DMS153 treated with DMSO at 0.1 percent for 48 hours (cell line): Measurements from ENCODE around the gene ITPR2.

ENCODE experiments used
- DNase-seq: peaks from one replicate; lab custom pipeline; 2025; ENCODE audit not compliant: unreplicated experiment; lab: John Stamatoyannopoulos, UW

ITPR2 gene

DNA sequence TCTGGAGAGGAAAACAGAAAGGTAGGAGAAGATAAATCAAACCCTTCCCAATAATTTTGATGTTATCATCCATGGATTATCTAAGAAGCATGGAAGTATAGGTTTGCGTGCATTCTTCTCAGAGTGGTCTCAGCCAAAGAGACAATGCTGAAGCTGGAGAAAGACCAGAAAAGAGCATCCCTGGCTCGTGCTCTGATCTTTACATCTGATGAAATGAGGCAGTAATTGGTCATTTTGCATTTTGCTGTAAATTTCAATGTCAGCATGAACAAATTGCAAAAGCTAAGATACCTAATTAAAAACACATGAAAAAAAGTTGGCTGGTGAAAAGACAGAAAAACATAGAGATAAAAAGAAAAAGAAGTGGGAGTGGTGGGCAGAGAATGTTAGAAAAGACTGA, 252.4 kb downstream of the ITPR2 start:
- DNase-seq: no peak

DNA sequence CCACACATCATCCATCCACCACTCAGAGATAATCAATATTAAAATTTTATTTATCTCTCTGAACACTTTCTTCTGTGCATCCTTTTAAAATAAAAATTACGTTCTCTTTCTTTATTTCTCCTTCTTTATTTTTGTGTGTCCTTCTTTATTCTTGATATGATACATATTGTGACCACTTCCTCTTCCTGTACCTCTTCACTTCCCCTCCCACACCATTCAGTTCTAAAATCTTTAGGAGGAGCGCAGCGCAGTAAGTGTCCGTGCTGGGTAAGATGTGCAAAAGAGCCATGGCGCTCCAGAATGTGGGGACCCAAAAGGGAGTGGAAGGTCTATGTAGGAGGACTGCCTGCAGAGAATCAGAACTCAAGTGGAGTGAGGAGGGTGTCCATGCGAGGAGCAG, 256.7 kb downstream of the ITPR2 start:
- no peak for DNase-seq

DNA sequence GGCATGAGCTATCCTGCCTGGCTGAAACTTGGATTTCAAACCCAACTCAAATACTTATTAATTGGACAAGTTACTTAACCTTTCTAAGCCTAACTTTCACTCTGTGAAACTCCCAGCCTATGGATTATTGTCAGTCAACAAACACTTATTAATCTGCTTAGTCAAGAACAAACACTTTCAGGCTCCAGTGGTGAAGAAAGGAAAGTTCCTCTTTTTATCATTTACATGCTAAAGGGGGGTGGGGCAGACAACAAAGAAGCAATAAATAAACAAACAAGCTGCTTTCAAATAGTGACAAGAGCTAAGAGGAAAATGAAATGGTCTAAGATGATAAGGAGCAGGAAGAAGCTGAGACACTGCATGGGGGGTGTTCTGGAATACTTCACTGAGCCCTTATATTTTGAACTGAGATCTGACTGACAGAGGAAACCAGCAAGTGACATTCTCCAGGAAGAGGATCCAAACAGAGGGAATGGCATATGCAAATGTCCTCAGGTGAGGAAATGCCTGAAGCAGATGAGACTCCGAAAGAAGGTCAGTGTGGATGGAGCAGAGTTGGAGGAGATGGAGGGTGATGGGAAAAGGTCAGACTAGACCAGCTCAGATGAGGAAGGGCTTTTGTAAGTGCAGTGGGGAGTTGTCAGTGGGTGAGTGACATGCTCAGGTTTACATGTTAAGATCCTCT, 259.6 kb downstream of the ITPR2 start:
- DNase-seq: no peak

DNA sequence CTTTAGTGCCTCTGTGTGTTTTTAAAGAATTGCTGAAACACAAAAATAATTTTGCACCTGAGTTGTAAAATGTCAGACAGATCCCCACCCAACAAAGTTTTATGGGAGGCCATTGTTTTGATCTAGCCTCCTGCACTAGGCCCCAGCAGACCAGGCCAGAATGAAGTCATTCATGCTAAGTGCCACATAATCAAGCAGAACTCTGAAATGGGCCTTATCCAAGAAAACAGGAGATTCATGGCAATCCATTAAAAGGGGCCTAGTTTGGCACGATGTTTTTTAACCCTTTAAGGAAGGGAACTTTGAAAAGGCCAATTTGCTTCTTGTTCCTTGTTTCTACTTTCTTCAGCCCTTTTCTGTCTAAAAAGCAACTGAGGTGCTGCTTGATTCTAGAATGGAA, 260.9 kb downstream of the ITPR2 start:
- DNase-seq: no peak

DNA sequence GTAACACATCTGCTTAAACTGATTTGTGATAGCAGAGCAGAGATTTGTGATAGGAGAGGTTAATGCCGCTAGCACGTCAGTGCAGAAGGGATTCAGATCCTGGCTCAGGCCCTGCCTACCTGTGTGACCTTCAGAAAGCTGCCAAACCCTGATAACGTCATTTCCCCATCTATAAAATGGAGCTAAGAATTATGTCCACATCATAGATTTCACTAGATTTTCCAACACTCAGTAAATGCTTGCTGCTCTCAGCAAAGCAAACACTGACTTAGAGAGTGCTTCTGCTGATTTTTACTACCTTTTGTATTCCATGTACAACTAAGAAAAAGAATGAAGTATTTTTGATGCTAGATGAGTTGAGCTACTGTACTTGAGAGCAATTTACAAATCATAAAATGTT, 261.4 kb downstream of the ITPR2 start:
- no peak for DNase-seq

DNA sequence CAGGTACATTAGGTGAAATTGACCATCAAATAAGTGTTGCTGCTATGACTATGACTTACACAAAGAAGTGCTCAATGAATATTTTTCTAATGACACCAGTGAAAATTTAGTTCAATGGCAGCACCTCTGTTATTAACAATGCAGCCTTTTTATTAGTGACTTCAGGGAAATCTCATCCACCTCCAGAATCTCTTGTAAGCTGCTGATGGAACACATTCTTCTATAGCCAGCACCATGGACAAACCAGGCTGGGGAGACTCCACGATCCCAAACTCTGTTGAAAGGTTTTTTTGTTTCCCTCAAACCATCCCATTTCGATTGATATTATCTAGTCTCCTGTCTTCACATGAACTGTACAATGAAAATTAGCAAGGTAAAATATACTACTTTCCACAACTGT, 265.9 kb downstream of the ITPR2 start:
- DNase-seq: no peak

DNA sequence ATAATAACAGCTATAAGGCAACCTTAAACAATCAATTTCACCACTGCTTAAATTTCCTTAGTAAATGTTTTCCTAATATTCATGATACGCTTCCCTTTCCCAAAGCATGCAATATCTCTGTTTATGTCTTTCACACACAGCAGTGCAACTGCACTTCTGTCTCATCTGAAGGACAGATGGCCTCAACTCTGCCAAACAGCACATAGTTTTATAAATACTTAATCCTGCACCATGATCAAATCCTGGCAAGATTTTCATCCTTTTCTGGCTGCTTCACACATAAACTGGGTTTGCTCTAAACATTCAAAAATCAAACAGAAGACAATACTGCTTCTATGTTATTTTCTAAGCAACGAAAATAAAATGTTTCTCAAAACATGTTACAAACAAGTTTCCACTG, 266.3 kb downstream of the ITPR2 start:
- no peak for DNase-seq

DNA sequence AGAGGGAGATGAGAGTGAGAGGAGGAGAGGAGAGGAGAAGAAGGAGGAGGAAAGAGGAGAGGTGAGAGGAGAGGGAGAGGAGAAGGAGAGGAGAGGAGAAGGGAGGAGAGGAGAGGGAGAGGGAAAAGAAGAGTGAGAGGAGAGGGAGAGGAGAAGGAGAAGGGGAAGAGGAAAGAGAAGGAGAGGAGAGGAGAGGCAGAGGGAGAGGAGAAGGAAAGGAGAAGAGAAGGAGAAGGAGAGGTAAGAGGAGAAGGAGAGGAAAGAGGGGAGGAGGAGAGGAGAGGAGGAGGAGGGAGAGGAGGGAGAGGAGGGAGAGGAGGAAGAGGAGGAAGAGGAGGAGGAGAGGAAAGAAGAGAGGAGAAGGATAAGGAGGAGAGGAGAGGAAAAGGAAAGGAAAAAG, 266.8 kb downstream of the ITPR2 start:
- no peak for DNase-seq

DNA sequence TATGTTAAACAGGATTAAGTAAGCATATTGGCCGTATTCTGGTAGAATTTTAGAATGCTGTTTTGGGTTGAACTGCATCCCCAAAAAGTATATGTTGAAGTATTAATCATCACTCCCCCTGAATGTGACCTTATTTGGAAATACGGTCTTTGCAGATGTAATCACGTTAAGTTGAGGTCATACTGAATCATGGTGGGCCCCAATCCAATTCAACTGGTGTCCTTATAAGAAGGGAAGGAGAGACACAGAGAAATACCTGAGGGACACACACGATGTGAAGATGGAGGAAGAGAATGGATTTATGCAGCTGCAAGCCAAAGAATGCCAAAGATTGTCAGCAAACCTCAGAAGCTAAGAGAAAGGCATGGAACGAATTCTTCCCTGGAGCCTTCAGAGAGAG, 268.6 kb downstream of the ITPR2 start:
- DNase-seq: no peak

DNA sequence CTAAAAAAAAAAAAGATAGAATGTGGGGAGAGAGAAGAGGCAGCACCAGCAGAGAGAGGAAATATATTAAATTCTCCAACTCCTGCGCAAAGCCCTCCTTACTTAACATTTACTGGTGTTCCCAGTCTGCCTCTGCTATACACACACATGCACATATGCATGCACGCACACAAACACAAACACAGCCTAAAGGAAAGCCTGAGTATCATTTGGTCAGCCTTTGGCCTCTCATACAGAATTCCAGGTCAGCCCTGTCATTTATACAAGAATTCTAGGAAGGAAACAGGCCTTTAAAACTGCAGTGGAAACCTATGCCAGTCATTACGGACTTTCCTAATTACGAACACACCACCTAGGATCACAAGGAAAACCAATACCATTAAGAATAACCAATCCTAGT, 269.4 kb downstream of the ITPR2 start:
- no peak for DNase-seq

DNA sequence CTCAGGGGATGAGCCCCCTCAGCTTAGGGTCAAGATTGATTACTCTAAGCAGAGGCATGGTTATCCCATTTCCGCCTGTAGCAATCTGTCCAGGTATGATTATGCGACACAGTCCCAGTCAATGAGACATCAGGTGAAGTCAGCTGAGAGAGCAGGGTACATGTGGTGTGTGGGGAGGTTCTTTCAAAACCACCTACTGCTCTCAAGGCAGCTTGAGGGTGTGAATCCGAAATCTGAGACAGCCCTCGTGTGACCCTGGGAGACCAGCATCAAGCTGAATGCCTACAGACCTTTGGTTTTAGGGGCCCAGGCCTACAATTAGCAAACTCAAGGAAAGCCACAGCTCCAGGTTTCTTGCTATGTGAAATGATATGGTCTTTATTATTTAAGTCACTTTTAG, 275.7 kb downstream of the ITPR2 start:
- no peak for DNase-seq

DNA sequence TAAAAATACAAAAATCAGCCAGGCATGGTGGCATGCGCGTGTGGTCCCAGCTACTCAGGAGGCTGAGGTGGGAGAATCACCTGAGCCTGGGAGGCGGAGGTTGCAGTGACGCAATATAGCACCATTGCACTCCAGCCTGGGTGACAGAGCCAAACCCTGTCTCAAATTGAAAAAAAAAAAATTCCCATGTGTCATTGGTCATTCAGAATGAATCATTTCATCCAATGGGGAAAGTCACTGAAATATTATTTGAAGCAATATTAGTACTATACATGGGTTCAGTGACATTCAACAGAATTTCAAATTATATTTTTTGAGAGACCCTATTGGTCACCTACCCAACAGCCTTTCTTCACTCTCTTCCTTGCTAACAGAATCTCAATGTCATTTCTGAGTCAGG, 276.1 kb downstream of the ITPR2 start:
- DNase-seq: no peak

DNA sequence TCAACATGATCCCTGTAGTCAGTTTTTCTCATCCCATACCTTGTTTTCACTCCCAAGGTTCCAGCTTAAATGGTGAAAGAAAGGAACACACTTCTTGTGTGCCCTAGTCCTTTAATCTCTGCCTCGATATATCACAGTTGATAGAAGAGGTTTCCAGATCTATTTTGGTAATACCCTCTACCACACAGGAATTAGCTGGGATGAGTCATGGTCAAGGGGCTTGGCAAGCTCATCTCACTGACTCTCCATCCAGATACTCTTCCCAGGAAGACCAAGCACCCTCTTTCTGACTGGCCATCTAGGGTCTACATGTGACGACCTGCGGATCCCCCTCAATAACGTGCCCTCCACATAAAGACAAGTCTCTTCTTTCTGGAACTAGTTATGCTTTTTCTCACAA, 277.9 kb downstream of the ITPR2 start:
- no peak for DNase-seq

DNA sequence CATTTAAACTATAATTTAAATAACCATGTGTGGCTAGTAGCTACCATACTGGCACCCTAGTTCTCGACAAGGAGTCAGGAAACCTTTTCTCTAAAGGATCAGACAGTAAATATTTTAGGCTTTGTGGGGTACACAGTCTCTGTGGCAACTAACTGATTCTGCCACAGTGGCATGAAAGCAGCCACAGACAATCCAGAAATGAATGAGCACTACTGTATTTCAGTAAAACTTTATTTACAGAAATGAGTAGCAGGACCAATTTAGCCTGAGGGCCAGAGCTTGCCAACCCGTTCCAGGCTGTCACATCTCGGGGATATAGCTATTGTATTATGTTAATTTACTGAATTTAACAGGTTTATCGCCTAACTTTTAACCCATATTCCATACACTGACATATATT, 278.7 kb downstream of the ITPR2 start:
- no peak for DNase-seq

DNA sequence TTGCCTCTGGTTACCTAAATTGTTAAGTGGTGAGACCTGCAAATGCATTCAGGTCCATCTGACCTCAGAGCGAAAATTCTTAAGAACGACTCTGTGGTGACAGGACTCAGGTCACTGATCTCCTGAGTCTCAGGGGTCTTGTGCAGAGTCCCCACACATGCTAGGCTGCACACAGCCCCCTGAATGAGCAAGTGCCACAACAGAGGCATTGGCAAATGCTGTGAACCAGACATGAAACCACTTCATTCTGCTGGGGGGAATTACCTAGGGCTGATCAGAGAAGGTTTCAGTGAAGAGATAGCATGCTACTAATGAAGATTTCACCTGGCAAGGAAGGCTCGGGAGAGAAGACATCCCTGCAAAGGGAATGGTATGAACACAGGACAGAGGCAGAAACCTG, 281.6 kb downstream of the ITPR2 start:
- DNase-seq: no peak

DNA sequence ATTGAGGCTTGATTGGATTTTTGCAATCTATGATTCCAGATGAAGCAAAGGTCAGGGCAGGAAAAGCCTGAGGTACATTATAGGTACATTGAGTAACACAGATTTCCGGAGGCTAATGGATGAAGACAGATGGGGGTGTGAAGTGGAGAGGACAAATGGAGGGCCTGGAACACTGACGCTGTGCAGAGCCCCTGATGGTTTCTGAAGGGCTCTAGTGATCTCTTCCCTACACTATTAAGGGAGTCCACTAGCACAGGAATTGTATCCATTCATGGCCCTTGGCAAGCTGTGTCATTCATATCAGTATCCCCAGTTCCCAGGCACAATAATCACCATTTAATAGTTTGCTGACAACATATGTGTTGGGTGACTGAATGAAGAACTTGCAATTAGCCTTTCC, 284.8 kb downstream of the ITPR2 start:
- DNase-seq: no peak

DNA sequence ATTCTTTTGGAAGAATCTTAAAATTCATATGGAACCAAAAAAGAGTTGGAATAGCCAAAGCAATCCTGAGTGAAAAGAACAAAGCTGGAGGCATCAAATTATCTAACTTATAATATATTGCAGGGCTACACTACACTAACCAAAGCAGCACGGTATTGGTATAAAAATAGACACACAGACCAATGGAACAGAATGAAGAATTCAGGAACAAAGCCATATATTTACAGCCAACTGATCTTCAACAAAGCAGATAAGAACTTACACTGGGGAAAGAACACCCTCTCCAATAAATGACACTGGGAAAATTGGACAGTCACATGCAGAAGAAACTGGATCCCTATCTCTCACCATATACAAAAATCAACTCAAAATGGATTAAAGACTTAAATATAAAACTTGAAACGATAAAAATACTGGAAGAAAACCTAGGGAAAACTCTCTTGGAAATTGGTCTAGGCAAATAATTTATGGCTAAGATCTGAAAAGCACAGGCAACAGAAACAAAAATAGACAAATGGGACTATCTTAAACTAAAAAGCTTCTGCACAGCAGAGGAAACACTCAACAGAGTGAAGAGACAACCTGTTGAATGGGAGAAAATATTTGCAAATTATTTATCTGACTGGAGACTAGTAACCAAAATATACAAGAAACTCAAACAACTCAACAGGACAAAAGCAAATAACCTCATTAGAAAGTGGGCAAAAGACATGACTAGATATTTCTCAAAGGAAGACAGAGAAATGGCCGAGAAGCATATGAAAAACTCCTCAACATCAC, 286.3 kb downstream of the ITPR2 start:
- no peak for DNase-seq

DNA sequence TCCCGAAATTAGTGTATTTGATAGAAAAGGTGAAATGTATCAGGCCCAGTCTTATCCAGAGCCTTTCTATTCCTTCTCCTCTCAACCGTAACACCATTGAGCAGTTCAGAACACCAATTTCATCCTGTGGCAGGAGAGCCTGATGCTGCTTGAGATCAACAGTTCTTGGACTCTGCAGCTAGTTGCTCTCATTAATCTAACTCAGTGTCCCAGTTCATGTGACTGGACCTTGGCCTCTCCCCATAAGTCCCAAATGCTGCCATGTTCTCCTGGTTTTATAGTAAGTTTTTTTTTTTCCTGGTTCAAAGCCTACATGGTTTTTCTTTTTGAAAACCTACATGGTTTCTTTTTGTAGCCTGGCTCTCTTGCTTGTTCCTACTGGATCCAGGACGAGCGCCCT, 293.9 kb downstream of the ITPR2 start:
- DNase-seq: no peak

DNA sequence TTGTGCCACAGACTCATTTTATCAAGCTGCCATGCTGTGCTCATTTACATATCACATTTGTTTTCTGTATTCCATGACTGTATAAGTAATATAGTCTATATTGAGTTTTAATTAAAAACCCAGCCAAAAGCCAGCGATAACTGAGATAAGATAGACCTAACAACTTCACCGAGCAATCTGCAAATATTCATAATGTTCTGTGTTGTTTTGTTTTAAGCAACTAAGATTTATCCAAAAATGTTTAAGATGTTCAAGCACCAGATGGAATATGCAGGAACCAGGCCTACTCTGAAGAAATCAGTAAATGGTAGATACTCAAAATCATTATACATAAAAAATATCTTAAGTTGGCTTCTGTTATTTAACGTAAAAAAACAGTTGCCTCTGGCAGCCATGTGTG, 295.3 kb downstream of the ITPR2 start:
- DNase-seq: no peak

DNA sequence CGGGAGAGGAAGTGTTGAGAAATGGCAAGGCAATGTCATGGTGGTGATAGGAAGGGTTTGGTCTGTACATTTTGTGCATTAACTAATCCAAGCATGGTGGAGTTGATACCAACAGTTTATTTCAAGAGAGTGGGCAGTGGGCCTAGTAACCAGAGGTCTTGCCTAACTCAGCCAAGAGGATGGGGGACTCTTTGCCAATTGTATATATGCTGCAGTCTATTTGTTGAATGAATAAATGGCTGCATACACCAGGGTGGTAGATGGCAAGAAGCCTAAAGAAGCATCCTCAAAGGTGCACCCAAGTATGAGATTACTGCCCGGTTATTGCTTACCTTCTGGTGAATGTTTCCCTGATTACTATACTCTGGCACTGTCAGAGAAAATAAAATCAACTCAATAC, 295.9 kb downstream of the ITPR2 start:
- DNase-seq: no peak

DNA sequence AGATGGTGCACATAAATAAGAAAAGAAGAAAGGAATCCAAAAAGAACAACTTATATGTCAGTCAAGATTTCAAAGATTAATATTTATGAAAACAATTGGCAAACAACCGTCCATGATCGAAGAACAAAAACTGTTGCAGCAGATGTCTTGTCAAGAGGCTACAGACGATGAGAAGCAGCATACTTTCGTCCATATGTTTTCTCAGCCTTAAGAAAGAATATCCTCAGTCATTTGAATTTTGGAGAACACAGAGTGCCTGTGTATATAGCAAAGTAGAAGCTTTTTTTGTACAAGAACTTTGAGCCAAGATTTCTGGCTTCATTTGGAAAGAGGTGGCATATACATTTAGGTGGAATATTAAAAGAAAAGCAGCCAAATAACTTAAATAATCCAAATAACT, 297.2 kb downstream of the ITPR2 start:
- no peak for DNase-seq

DNA sequence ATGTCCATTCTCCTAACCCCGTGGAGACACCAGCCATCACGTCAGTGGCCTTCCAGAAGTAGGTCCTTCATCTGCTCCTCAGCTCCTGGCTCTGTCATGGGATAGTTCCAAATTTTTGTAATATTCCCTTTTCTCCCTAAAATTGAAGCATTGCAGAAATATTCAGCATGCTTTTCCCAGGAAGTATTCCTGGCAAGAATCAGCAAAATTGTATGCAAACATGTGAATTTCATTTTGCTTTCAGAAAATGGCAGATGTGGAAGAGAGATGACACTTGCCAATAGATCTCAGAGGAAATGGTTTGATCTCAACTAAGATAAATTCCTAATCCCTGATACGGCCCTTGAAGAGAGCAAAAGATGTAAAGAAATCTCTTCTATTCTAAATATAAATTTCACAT, 298.9 kb downstream of the ITPR2 start:
- DNase-seq: no peak

DNA sequence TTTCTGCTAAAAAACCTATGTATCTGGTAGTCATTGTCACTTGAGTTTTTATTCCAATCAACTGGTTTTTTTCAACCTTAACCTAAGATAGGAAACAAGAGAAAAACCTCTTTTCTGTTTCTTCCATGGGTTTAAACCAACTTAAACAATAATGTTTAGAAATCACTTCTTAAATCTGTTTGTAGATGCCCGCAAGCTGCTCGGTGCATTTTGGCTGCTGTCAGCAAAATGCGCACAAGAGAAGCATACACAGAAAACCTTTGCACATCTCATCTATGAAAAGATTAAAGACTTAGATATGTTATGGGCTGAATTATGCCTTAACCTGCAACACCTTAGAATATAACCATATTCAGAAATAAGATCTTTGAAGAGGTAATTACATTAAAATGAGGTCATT, 299.8 kb downstream of the ITPR2 start:
- no peak for DNase-seq
